Breast epithelium (tissue), 4 donors: Measurements from ENCODE around the gene OGFOD3. TPM values are rescaled to one million over a fixed set of nuclear protein-coding genes. Genes with fewer than 3 reads are reported as not detected.

Experiments
- DNase-seq, 2 donors: peaks; one replicate each; pipeline ENCODE4 v3.0.0-alpha.2; 2019; ENCODE audit warnings: low spot score in 2 of 2
- H3K27ac ChIP-seq, 2 donors: fragments of 200-600 bp; sonication (generic) in 1 of 2; one replicate each; pipeline ENCODE4 v1.5.1; 2016 to 2019; ENCODE audit warnings: mild to moderate bottlenecking in 1 of 2
- H3K27me3 ChIP-seq, 2 donors: fragments of 200-600 bp; sonication (generic) in 1 of 2; one replicate each; pipeline versions ENCODE4 v1.5.1 to v1.6.0; 2017 to 2019; ENCODE audit warnings: control low read depth in 1 of 2, mild to moderate bottlenecking in 1 of 2
- H3K36me3 ChIP-seq: fragments of 200-600 bp; one replicate; pipeline ENCODE4 v1.5.1; 2019
- H3K4me1 ChIP-seq, 2 donors: fragments of 200-600 bp; sonication (generic); one replicate each; pipeline ENCODE4 v1.5.1; 2016 to 2019; ENCODE audit warnings: control low read depth in 1 of 2
- H3K4me3 ChIP-seq, 3 donors: fragments of 200-600 bp; sonication (generic); 1 replicate in 2 of 3; 2 replicates in 1 of 3; pipeline ENCODE4 v1.5.1; 2016 to 2019; ENCODE audit warnings: mild to moderate bottlenecking in 3 of 3, moderate library complexity in 2 of 3
- H3K9me3 ChIP-seq, 2 donors: fragments of 200-600 bp; sonication (generic) in 1 of 2; one replicate each; pipeline ENCODE4 v1.5.1; 2016 to 2019; ENCODE audit warnings: control low read depth in 1 of 2
- POLR2A ChIP-seq: fragments of 450-650 bp; IDR thresholded peaks from one replicate; pipeline ENCODE4 v1.6.1; 2016; ENCODE audit warnings: antibody characterized with exemption, mild to moderate bottlenecking, moderate library complexity
- POLR2AphosphoS5 ChIP-seq, 3 donors: sonication (generic); formaldehyde crosslinking; IDR thresholded peaks; one replicate each; pipeline ENCODE4 v1.6.1; 2017; ENCODE audit warnings: antibody characterized with exemption in 3 of 3
- intact Hi-C: fragments of 100-400 bp; cut with DNase I; formaldehyde crosslinking; loops from one replicate; pipeline ENCODE4 v1.15.1; 2023; ENCODE audit warnings: low total_unique reads
- total RNA-seq, 3 donors: library from RNA; depleted of rRNA; stranded (reverse); fragments of >200 nt; gene quantifications; one replicate each; pipeline ENCODE4 v1.1.0, GENCODE V29; 2016
- TF ChIP-seq, protein P1 (sequence below), 3 donors: fragments of 450-650 bp; IDR thresholded peaks; one replicate each; pipeline ENCODE4 v1.5.1; 2016 to 2017; ENCODE audit warnings: antibody characterized with exemption in 3 of 3, mild to moderate bottlenecking in 3 of 3, moderate library complexity in 3 of 3

Gene OGFOD3
- total RNA-seq, 3 donors from 2014 or later: 26.3 to 32.8 (median 28.5) TPM

DNA sequence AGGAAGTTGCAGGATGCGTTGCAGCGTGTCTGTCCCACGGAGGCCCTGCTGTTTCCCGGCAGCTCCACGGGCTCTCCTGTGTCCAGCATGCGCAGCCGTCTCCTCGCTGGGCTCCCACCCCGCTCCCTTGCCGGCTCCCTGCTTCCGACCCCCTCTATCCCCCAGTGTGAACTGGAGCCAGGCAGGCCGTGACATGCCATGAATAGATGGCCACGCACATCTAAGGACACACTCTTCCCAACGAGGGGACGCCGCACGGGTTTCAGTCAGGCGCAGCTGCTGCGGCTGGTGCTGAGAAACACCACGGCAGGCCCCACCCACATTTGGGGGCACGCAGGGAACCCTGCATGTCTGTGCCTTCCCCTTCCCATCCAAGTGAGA, 9.5 kb downstream of the OGFOD3 start:
- TF ChIP-seq, protein P1, sequence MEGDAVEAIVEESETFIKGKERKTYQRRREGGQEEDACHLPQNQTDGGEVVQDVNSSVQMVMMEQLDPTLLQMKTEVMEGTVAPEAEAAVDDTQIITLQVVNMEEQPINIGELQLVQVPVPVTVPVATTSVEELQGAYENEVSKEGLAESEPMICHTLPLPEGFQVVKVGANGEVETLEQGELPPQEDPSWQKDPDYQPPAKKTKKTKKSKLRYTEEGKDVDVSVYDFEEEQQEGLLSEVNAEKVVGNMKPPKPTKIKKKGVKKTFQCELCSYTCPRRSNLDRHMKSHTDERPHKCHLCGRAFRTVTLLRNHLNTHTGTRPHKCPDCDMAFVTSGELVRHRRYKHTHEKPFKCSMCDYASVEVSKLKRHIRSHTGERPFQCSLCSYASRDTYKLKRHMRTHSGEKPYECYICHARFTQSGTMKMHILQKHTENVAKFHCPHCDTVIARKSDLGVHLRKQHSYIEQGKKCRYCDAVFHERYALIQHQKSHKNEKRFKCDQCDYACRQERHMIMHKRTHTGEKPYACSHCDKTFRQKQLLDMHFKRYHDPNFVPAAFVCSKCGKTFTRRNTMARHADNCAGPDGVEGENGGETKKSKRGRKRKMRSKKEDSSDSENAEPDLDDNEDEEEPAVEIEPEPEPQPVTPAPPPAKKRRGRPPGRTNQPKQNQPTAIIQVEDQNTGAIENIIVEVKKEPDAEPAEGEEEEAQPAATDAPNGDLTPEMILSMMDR (IDR thresholded peaks at IDR 0.05): no peak
- no peak for TF ChIP-seq POLR2AphosphoS5 (IDR thresholded peaks at IDR 0.05)
- TF ChIP-seq POLR2A: no peak
- DNase-seq: no peak
- no peaks in the 10 kb centered on the region for H3K4me1 ChIP-seq
- no peaks in the 10 kb centered on the region for H3K27me3 ChIP-seq
- peaks cover under 1% of the 10 kb centered on the region for H3K36me3 ChIP-seq
- intact Hi-C loops: no loop called here
- no peak overlapping the region for H3K4me3 ChIP-seq
- H3K9me3 ChIP-seq: no peaks in the 10 kb centered on the region
- H3K27ac ChIP-seq: no peak overlapping the region

DNA sequence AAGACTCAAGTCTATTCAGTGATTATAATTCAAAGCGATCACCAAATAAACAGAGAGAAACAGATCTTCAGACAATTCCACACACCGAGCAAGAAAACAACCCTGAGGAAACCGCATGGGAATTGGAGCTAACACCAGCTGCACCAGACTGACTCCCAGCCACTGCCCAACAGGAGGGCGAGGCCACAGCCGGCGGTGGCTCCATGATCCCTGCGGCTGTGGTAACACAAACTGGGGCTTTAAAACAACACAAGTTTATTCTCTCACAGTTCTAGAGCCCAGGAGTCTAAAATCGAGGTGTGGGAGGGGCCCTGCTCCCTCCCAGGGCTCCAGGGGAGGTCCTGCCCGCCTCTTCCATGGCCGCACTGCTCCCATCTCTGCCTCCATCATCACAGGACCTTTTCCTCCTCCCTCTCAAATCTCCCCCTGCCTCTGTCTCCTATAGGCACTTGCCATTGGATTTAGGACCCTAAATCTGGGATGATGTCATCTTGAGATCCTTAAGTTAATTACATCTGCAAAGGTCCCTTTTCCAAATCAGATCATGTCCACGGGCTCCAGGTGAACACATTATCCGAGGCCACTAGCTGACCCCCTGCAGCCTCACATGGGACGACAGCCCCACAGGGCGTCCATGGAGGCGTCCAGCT, 10.0 kb downstream of the OGFOD3 start:
- Histone ChIP-seq H3K27ac (no peak overlapping the region), H3K4me1 (no peaks in the 10 kb centered on the region), H3K36me3 (peaks cover 6% of the 10 kb centered on the region), H3K27me3 (no peaks in the 10 kb centered on the region), H3K4me3 (no peak overlapping the region), H3K9me3 (no peaks in the 10 kb centered on the region)
- intact Hi-C loops: no loop called here
- TF ChIP-seq, protein P1 (IDR thresholded peaks at IDR 0.05): no peak
- TF ChIP-seq POLR2AphosphoS5 (IDR thresholded peaks at IDR 0.05): no peak
- no peak for TF ChIP-seq POLR2A
- no peak for DNase-seq

DNA sequence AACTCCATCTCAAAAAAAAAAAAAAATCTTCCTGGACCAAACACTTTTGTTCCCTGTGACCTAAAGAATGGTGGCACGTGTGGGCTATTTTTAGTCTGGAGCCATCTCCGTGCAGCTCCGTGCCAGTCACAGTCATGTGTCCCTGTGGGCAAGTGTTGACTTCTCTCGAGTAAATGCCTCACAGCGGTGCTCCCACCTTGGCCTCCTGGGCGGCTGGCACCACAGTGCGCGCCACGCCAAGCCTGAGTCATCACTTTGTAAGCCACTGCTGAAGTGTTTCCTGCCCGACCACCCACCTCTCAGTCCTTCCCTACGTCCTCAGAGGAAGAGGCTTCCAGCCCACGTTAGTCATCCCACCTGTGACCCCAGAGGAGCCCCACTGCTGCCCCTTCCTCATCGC, 11.1 kb downstream of the OGFOD3 start:
- H3K9me3 ChIP-seq: no peaks in the 10 kb centered on the region
- no peak overlapping the region for H3K4me3 ChIP-seq
- intact Hi-C loops: no loop called here
- no peak overlapping the region for H3K27ac ChIP-seq
- peaks cover 6% of the 10 kb centered on the region for H3K36me3 ChIP-seq
- H3K4me1 ChIP-seq: no peaks in the 10 kb centered on the region
- no peak for TF ChIP-seq POLR2AphosphoS5 (IDR thresholded peaks at IDR 0.05)
- TF ChIP-seq, protein P1 (IDR thresholded peaks at IDR 0.05): no peak
- TF ChIP-seq POLR2A: no peak
- DNase-seq: no peak
- H3K27me3 ChIP-seq: no peaks in the 10 kb centered on the region

DNA sequence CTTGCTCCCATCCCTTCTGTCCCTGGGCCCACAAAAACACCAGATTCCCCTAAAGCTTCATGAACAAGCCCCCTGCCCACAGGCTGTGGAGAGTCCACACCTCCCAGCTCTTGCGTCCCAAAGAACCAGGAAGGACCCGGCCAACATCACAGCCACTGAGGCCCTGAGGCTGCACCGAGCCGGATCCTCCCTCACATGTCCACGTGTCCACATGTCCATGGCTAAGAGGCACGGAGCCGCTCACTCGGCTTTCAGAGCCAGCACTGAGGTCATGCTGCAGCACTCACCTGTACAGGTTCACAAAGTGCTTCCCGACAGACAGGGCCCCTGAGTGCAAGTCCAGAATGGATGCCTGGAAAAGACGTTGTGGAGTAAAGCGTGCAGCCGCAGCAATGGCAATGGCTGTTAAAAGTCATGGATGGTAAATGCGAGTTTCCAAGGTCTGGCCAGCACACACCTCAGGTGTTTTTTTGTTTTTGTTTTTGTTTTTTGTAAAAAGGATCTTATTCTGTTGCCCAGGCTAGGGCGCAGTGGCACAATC, 12.2 kb downstream of the OGFOD3 start:
- Histone ChIP-seq H3K9me3 (no peaks in the 10 kb centered on the region), H3K36me3 (peaks cover 6% of the 10 kb centered on the region), H3K27ac (no peak overlapping the region), H3K27me3 (no peaks in the 10 kb centered on the region), H3K4me3 (no peak overlapping the region), H3K4me1 (no peaks in the 10 kb centered on the region)
- DNase-seq: no peak
- intact Hi-C loops: no loop called here
- TF ChIP-seq POLR2AphosphoS5 (IDR thresholded peaks at IDR 0.05) (no peak), POLR2A (no peak)
- TF ChIP-seq, protein P1 (IDR thresholded peaks at IDR 0.05): no peak

DNA sequence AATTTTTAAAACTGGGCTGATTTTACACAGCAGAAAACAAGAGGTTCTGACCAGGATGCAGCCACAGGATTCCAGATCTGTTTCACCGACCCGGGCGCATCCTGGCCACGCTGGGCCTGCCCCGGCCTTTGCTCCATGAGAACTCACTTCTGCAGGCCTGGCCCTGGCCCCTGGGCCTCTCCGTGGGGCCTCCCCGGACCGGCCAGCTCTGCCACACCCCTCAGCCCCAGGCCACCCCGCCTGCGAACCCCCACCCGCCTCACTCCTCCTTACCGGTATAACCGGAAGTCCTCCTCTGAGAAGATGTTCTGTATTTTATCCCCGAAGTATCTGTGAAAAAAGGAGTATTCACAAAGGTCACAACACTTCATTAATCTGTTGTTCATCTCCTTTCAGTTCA, 13.3 kb downstream of the OGFOD3 start:
- intact Hi-C loops: no loop called here
- no peak for DNase-seq
- H3K27ac ChIP-seq: no peak overlapping the region
- TF ChIP-seq, protein P1 (IDR thresholded peaks at IDR 0.05): no peak
- TF ChIP-seq POLR2AphosphoS5 (IDR thresholded peaks at IDR 0.05) (no peak), POLR2A (no peak)
- H3K4me1 ChIP-seq: no peaks in the 10 kb centered on the region
- no peaks in the 10 kb centered on the region for H3K27me3 ChIP-seq
- H3K36me3 ChIP-seq: peaks cover 6% of the 10 kb centered on the region
- H3K9me3 ChIP-seq: no peaks in the 10 kb centered on the region
- no peak overlapping the region for H3K4me3 ChIP-seq
